Breast epithelium (tissue), 3 donors: ENCODE measurements around the gene DPP4.

Experiments
- CTCF ChIP-seq, 3 donors: fragments of 450-650 bp; IDR thresholded peaks; one replicate each; pipeline ENCODE4 v1.5.1; 2016 to 2017; ENCODE audit warnings: antibody characterized with exemption in 3 of 3, mild to moderate bottlenecking in 3 of 3, moderate library complexity in 3 of 3
- POLR2A ChIP-seq: fragments of 450-650 bp; IDR thresholded peaks from one replicate; pipeline ENCODE4 v1.6.1; 2016; ENCODE audit warnings: antibody characterized with exemption, mild to moderate bottlenecking, moderate library complexity

GRCh38 chr2:162013514-162014475, 60.2 kb downstream of the DPP4 start:
- TF ChIP-seq POLR2A (no peak), CTCF (IDR thresholded peaks at IDR 0.05) (no peak)
